ENCODE results near the gene DTX1.

Gene DTX1

DNA sequence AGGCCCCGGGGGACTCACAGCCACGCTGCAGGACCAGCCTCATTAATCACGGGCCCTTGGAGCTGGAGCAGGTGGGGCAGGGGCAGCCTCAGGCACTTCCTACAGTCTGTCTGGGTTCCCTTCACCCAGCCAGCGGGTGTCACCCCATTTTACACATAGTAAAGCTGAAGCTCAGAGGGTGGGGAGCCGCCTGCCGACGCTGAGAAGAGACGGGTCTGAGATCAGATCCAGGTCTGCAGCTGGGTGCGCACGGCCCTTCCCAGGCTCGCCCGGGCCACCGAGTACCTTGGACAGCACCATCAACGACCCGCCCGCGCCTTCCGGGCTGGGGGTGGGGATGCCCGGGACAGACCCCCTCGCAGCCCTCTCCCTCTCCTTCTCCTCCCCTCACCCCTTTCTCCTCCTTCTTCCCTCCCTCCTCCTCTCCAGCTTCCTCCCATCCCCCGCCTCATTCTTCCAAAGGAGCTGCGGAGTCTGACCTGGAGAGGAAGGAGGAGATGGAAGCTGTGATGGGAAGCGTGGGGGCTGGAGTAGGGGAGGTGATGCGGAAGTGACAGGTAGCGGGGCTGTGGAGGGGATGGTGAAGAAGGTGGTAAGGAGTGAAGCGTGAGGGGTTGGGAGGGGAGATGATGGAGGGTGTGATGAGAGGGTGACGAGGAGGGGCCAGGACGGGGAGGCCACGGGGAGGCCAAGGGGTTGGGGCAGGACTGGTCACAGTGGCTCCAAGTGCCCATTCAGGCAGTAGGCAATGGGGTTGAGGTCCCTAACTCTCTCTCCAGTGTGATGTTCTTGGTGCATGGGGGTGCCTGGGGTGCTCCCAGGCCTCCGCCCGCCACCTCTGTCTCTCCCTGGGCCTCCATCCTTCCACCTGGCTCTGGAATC, 8.8 kb downstream of the DTX1 start:
- H3K27ac ChIP-seq: no peak overlapping the region
- H3K4me3 ChIP-seq: no peak overlapping the region
- no peak for TF ChIP-seq CTCF (IDR thresholded peaks at IDR 0.05)
- DNase-seq (ENCODE audit: low spot score): no peak

GRCh38 chr12:113066813-113067400, 10.4 kb downstream of the DTX1 start:
- no peak overlapping the region for H3K27ac ChIP-seq
- TF ChIP-seq CTCF (IDR thresholded peaks at IDR 0.05): no peak

GRCh38 chr12:113067987-113068935, 11.7 kb downstream of the DTX1 start:
- Histone ChIP-seq H3K4me3 (no peak overlapping the region), H3K27ac (no peak overlapping the region)
- no peak for DNase-seq (ENCODE audit: low spot score)
- no peak for TF ChIP-seq CTCF (IDR thresholded peaks at IDR 0.05)

More at GRCh38 chr12:113066813-113067400, 10.4 kb downstream of the DTX1 start:
- H3K4me3 ChIP-seq: no peak overlapping the region
- no peak for DNase-seq (ENCODE audit: low spot score)

DNA sequence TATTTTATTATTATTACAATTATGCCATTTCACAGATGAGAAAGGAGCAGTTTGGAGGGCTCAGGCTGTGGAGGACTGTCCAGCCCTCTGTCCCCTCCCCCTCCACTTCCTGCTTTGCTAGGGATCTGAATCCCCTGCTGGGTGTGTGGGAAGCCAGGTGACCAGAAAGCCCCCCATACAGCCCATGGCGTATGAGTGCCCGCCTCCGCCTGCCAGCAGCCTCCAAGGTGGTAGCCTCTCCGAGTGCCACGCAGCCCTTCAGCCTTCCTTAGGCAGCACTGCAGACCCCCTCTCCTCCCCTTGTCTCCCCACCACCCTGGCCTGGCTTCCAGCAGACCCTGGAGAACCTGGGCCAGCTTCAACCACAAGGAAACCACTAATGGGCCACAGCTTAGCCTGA, 12.6 kb downstream of the DTX1 start:
- DNase-seq (ENCODE audit: low spot score): no peak
- H3K4me3 ChIP-seq: no peak overlapping the region
- no peak for TF ChIP-seq CTCF (IDR thresholded peaks at IDR 0.05)
- peak overlapping the region in 1 of 2 donors; percentile 22 for H3K27ac ChIP-seq

GRCh38 chr12:113069751-113070116, 13.2 kb downstream of the DTX1 start:
- DNase-seq (ENCODE audit: low spot score): no peak
- TF ChIP-seq CTCF (IDR thresholded peaks at IDR 0.05): no peak
- H3K27ac ChIP-seq: peak overlapping the region in 1 of 2 donors; percentile 25

DNA sequence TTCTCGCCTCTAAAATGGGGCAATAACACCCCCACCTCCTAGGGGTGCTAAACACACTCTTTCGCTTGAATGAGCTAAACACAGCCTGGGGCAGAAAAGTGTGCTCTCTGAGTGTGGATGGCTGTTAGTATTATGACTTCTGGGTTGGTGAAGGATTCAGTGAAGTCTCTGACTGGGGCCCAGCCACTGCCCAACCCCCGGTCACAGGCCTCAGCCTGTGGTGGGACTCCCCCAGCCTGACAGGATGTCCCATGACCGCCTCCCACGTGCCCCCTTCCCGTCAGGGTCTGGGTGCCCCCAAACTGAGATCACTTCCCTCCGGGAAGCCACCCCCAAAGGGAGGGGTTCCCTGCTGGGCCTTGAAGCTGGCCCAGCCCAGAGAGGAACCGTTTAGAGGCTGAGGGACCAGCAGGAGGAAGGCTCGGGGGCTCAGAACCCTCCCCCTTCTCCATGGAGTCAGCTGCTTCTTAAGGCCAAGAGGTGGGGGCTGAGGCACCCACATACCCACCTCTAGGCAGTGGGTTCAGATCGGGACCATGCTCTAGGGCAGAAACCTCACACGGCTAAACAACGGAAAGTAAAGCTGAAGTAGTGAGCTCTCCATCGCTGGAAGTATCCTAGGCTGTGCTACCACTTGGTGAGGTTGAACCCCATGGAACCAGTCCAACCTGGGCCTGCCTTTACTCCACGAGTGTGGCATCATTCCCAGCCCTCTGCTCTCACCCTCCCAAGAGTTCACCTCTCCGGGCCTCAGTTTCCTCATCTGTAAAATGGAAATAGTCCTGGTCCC, 13.8 kb downstream of the DTX1 start:
- Histone ChIP-seq H3K27ac (peak overlapping the region in 1 of 2 donors; percentile 25), H3K4me3 (no peak overlapping the region)
- no peak for TF ChIP-seq CTCF (IDR thresholded peaks at IDR 0.05)
- DNase-seq (ENCODE audit: low spot score): no peak

More at GRCh38 chr12:113069751-113070116, 13.2 kb downstream of the DTX1 start:
- H3K4me3 ChIP-seq: no peak overlapping the region

All from coronary artery (tissue), 2 donors.